ENCODE measurements around the gene KRT33A.

Gene KRT33A

GRCh38 chr17:41327411-41328120 is 23.1 kb downstream of the KRT33A start:
- no peak for DNase-seq

GRCh38 chr17:41326173-41327145 is 24.2 kb downstream of the KRT33A start:
- peak; percentile 54 for DNase-seq

GRCh38 chr17:41325611-41326010 is 25.0 kb downstream of the KRT33A start:
- DNase-seq, result no peak

GRCh38 chr17:41325126-41325525 is 25.5 kb downstream of the KRT33A start:
- DNase-seq, result no peak

GRCh38 chr17:41324180-41325075 is 26.2 kb downstream of the KRT33A start:
- DNase-seq, result peak; percentile 55

GRCh38 chr17:41322903-41323895 is 27.4 kb downstream of the KRT33A start:
- DNase-seq, result no peak

GRCh38 chr17:41322094-41322902 is 28.3 kb downstream of the KRT33A start:
- DNase-seq, result peak; percentile 32

GRCh38 chr17:41318231-41318630 is 32.4 kb downstream of the KRT33A start:
- no peak for DNase-seq

- no peak for DNase-seq
These were observed 34.7 kb downstream of the KRT33A start for GRCh38 chr17:41315814-41316445.

GRCh38 chr17:41315204-41315794 is 35.3 kb downstream of the KRT33A start, which contains the start of gene KRTAP17-1:
Gene KRTAP17-1 (minus strand): TSS chr17:41315710. CDS start chr17:41315650, 60 bp downstream.
- DNase-seq, result no peak

- no peak for DNase-seq
These were observed 39.5 kb downstream of the KRT33A start for GRCh38 chr17:41311111-41311510.

- DNase-seq, result peak; percentile 69
These were observed 41.7 kb downstream of the KRT33A start, which contains the start of gene KRTAP16-1 for GRCh38 chr17:41308918-41309359. Gene KRTAP16-1 (minus strand): TSS chr17:41309309. CDS start chr17:41309253, 56 bp downstream.

GRCh38 chr17:41308251-41308917 is 42.2 kb downstream of the KRT33A start:
- peak; percentile 89 for DNase-seq

- no peak for DNase-seq
These were observed 43.0 kb downstream of the KRT33A start for GRCh38 chr17:41307647-41308046.

GRCh38 chr17:41304091-41304490 is 46.5 kb downstream of the KRT33A start:
- no peak for DNase-seq

GRCh38 chr17:41302981-41303380 is 47.6 kb downstream of the KRT33A start:
- DNase-seq, result no peak

- DNase-seq, result no peak
These were observed 48.4 kb downstream of the KRT33A start, which contains the start of gene KRTAP29-1 for GRCh38 chr17:41301916-41302901. Gene KRTAP29-1 (minus strand): TSS chr17:41302851. CDS start chr17:41302851, 0 bp downstream.

Data from CD4-positive, alpha-beta T cell treated with Interleukin-6 for 4 hours (primary cell).